Stimulated activated CD4-positive, alpha-beta T cell treated with anti-CD3 and anti-CD28 coated beads, Interleukin-15, amount 100 ng/mL, for 1 hour (primary cell): ENCODE results near the gene MBP.
"Not testable (repeated sequence)": the region's sequence is repeated elsewhere in the genome, so short reads cannot be mapped to it uniquely, and the experiment has no call there.

Source experiments
- DNase-seq, 2 donors: peaks; one replicate each; pipeline ENCODE4 v3.0.0-alpha.2; 2020; ENCODE audit warnings: low read depth in 1 of 2, low spot score in 1 of 2

Gene MBP

DNA sequence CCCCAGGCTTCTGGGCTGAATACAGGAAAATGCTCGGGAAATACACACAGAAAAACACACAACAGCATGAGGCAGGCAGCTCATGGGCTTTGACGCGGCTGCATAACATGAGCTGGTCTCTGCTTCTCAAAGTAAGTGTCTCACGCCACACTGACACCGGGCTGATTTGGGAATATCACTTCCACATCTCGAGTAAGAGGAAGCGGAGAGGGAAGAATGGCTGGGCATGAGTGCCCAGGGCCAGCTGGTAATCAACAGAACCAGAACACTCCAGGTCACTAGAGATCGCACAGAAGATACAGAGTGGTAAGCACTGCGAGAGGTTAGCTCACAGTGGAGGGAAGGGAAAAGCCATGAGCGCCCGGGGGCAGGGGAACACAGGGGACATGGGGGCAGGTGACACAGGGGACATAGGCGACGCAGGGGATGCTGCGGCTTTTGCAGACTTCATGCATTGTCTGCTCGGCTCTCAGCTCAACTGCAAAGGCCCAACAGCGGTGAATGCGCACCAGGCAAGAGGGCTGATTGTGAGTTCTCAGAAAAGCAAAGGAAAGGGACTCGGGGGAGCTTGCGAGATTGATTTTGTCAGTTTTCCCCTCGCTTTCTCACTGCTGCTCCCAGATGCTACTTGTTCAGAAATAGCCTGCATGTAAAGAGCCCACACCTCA, 141.4 kb downstream of the MBP start:
- DNase-seq: no peak

GRCh38 chr18:76990343-76991020, 142.1 kb downstream of the MBP start:
- DNase-seq: not testable (repeated sequence)

DNA sequence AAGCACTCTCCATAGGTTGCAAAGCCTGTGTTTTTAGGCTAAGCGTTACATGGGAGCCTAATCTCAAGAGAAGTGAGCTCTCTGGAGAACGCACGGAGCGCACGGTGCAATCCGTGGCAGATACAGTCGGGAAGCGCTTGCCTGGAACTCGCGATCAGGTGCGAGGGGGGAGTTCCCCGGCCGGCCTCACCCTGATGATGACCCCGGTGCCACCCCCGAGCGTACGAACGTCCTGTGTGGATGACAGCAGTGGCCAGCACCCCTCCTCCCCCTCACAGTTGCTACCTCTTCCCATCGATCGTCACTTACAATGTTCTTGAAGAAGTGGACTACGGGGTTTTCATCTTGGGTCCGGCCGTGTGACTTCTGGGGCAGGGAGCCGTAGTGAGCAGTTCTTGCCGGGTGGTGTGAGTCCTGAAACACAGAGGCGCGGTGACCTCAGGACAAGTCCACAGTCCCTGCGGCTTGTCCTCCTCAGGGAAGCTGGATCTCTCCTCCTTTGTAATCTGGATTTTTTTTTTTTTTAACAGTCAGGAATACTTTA, 142.9 kb downstream of the MBP start:
- no peak for DNase-seq

DNA sequence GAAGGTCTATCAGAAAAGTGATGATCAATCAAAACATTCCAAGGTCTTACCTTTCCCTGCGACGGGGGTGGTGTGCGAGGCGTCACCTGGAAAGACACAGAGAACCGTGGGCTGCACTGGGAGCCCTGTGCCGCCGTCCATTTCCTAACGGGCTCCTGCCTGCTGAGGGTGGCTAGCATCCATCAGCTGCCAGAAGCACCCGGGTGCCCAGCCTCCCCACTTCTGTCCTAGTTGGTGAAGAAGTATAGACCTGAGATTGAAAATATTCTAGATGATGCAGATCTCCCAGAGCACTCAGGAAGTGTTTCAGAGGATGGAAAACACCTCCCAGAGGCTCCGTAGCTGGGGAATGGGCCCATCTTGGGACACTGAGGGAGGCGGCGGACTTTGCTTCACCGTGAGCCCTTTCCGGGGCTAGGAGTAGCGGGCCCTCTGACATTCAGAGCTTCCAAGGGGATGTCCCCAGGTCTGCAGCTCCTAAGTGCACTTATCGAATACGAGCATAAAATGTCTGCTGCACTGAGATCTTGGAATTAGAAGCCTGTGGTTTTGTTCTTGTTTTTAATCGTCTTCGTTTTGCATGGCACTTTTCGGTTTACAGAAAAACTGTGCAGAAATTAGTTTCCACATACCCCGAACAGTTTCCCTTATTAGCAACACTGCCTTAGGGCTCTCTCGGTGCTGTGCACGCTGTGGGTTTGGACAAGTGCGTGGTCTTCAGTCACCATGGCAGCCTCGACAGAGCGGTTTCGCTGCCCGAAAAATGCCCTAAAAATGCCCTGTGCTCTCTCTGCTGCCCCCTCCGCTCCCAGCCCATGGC, 143.5 kb downstream of the MBP start:
- DNase-seq: no peak

DNA sequence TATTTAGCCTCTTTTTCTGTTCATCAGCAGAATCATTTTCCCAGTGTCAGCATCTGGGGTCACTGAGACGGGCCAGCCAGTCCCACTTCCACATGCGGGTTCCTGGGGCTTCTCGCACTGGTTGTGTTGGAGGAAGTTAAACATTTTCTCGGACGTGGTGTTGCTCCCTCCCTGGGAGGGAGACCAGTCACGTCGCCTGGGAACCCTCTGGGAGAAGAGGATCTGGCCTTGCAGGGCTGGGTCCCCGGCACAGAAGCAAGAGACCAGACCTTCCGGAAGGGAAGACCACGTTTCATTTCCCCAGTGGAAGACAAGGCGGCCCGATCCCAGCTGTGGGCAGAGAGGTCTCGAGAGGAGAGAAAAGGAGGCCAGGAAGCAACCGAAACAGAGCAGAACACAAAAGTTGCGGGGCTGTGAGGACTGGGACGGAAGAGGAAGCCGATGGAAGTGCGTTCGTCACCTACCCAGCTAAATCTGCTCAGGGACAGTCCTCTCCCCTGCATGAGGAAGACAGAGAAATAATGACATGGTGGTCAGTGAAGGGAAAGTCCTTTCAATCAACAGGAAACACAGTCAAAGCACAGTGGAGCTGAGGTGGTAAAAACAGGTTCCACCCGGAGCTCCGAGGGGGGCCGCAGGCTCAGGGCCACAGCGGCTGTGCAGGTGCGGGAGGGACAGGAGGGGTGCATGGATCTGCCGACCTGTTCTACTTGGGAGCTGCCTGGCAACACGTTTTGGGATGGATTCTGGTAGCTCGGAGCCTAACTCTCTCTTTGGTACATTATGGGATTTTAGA, 144.4 kb downstream of the MBP start:
- no peak for DNase-seq

DNA sequence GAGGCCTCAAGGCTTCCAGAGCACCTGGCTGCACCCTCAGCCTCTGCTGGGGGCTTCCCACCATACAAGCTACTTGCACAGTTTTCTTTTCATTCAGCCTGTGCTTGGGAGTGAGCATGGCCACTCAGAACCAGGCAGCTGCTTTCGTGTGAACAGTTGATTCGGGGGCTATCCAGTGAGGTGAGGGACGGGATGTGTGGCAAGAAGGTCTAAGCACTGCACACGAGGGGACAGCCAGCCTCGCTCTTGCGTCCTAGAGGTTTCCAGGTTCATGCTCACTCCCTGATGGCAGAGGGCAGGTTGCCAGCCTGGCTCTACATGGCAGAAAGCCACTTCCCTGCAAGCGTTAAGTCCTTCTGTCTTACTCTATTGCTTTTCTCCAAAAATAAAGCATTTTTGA, 146.2 kb downstream of the MBP start:
- no peak for DNase-seq

DNA sequence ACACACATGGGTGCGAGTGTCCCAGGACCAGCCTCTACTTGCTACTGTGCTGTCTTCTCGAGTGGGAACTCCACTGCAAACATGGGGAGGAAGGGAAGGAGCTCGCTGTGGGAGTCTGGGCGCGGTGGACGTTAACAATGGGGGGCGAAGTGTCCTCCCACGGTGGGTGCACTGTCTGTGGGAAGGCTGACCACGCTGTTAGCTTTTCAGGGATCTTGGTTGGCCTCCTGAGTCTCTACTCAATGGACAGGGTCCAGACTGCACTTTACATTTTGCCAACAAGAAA, 146.7 kb downstream of the MBP start:
- DNase-seq: no peak

GRCh38 chr18:76985156-76985950, 147.2 kb downstream of the MBP start:
- no peak for DNase-seq

DNA sequence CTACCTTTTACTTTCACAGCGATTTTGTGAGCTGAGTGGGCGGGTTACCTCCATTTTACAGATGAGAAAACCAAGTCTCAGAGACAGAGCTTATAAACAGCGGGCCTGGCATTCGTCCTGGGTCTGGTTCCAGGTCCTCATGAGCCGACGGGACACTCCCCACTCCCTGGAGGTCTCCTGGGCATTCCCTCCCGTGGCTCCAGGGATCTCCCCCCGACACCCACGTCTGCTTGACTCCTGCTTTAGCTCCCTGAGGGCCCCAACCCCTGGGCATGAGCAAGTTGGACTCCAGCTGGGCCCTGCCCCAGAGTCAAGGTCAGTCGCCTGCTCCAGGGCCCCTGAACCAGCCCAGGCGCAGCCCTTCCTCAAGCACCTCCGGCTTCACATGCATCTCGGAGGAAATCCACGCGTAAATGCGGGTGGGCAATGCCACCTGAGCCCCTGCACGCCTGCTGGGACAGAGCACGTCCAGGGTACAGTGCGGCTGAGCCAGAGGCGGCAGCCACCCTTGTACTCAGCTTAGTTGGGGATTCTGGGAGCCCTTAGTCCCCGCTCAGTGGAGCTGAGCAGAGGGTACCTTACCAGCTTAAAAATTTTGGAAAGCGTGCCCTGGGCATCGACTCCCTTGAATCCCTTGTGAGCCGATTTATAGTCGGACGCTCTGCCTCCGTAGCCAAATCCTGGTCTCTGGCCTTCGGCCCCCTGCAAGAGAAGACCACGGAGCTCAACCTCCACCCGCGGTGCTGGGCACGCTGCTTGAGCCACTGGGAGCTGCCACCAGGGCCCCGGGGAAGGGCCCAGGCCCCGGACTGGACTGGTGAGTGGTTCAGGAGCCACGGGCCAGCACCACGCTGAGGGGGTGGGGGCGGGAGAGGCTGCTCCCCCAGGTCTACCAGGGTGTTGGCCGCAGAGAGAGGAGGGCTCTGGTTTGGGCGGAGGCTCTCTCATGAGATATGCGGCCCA, 148.1 kb downstream of the MBP start:
- no peak for DNase-seq

DNA sequence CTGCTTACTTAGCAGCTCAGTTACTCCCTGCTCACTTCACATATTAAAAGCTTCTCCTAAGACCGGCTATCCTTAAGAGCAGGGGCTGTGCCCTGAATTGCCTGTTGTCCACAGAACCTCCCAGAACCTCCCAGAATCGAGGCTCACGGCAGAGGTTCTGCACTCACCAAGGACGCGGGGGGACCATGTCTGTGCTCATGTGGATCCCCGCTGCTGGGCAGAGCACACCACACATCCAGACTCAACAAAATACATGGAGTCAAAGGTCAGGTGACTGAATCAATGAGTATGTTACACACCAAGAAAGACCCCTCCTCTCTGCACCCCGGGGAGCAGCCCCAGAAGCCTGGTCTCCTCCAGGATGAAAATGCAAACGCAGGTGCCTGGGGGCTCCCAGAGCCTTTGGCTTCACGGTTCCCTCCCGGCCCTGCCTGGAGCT, 149.0 kb downstream of the MBP start:
- DNase-seq: no peak

DNA sequence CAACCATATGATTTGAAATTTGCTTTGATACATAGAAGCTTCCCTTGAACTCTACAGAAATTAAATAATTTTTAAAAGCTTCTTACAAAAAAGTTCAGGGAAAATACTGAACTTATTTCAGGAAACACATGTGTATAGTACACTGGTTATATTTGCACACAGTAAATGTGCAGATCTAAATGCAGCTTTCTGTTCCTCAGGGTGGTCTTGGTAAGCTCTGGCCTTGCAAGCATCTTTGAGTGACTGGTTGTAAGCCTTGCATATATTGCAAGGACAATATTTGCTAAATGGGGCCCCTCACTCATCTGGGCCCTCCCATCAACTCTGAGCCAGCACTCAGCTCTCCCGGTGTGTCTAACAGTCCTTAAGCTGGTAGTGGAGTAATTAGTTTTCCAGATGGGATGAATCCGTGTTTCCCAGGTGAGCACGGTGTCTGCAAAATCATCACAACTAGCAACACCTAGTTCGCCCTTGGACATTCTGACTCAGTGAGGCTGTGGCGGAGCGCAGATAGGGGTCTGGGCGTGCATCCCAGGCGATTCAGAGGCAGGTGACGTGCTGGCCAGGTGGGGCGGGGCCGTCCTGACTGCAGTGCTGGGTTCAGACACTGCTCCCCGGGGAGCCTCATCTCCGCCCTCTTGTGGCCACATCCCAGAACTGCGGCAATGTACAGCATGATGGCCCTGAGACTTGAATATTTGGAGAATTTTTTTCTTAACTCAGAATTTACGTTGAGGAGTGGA, 149.6 kb downstream of the MBP start:
- DNase-seq: peak; percentile 60 to 78

- DNase-seq: no peak
Observed at GRCh38 chr18:76982038-76982437, 150.5 kb downstream of the MBP start.

DNA sequence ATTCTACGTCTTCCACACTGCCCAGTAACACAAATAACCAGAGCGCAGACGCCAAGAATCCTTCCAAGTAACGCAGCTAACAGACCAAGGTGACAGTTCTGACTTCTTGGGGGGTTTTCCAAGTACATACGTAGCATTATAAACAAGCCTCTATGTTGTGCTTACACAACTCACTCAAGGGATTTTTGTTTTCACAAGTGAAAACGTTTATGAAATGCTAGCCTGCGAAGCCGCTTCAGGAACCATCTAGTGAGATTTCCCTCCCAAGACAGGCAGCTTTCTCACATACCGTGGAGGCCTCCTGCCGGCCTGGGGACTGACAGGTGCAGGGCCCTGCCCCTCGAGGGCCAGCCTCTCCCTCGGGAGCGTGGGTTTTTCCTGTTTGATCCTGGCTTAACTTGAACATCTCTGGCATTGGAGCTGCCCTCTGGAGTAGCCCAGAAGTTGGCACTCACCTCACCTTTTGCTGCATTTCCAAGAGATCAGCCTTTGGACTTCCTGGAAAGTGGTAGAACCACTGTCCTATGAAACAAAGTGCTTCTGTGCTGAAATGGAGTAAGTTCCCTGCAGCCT, 151.1 kb downstream of the MBP start:
- DNase-seq: no peak

GRCh38 chr18:76980663-76981395, 151.8 kb downstream of the MBP start:
- DNase-seq: no peak

DNA sequence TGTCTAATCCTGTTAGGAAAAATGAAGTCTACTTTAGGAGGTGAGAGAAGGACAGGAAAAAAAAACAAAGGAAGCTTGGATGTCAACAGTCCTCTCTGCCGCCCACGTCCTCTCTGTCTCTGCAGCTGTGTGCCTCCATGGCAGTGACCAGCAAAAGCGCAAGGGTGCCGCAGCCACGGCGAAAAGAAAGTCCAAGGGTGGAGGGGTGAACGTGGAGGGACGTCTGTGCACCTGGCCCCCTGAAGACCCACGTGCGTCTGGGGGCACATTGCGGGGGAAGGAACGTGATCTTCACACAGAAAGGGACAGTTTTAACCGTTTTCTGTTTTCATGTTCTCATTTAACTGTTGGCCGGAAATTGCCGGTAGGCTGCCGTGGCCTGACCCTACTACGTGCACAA, 152.7 kb downstream of the MBP start:
- no peak for DNase-seq

GRCh38 chr18:76979111-76979751, 153.4 kb downstream of the MBP start:
- DNase-seq: no peak

DNA sequence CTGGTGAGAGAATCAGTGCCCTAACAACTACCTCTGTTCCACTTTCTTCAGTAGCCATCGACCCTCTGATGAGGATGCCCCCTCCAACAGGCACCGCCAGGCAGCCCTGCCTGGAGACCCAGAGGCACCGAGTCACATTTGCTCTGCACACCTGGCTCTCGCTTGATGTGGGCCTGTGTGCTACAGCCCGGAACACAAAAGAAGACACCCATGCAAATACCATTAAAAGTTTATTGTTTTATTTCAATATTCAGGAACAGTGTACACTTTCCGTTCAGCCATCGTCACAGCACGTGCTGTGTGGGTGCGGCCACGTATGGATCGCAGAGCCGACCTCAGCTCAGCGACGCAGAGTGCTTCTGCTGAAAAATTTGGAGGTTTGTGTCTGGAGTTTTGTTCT, 154.0 kb downstream of the MBP start:
- no peak for DNase-seq
